ENCODE data around the gene WDR81.
"Not testable (repeated sequence)": the region's sequence is repeated elsewhere in the genome, so short reads cannot be mapped to it uniquely, and the experiment has no call there.

WDR81 gene

GRCh38 chr17:1713160-1713877 lies 11.2 kb upstream of the WDR81 start:
- DNase-seq (ENCODE audit: low spot score), result no peak

- DNase-seq (ENCODE audit: low spot score), result no peak
These were observed 10.6 kb upstream of the WDR81 start for GRCh38 chr17:1713878-1714426.

- peak; percentile 78 for DNase-seq (ENCODE audit: low spot score)
These were observed 10.0 kb upstream of the WDR81 start for GRCh38 chr17:1714427-1714979.

GRCh38 chr17:1714980-1715802 lies 9.3 kb upstream of the WDR81 start:
- DNase-seq (ENCODE audit: low spot score), result no peak

GRCh38 chr17:1715803-1716075 lies 8.8 kb upstream of the WDR81 start:
- DNase-seq (ENCODE audit: low spot score), result no peak

- DNase-seq (ENCODE audit: low spot score), result peak; percentile 100
These were observed 8.2 kb upstream of the WDR81 start for GRCh38 chr17:1716076-1716911.

GRCh38 chr17:1716912-1717695 lies 7.4 kb upstream of the WDR81 start:
- peak; percentile 95 for DNase-seq (ENCODE audit: low spot score)

- no peak for DNase-seq (ENCODE audit: low spot score)
These were observed 5.9 kb upstream of the WDR81 start for GRCh38 chr17:1718362-1719165.

GRCh38 chr17:1720856-1721386 lies 3.6 kb upstream of the WDR81 start:
- peak; percentile 72 for DNase-seq (ENCODE audit: low spot score)

- DNase-seq (ENCODE audit: low spot score), result not testable (repeated sequence)
These were observed 2.5 kb upstream of the WDR81 start for GRCh38 chr17:1722022-1722421.

- DNase-seq (ENCODE audit: low spot score), result no peak
These were observed 551 bp downstream of the WDR81 start for GRCh38 chr17:1724869-1725641.

- no peak for DNase-seq (ENCODE audit: low spot score)
These were observed 1.4 kb downstream of the WDR81 start for GRCh38 chr17:1725642-1726511.

GRCh38 chr17:1726626-1727257 lies 2.2 kb downstream of the WDR81 start:
- no peak for DNase-seq (ENCODE audit: low spot score)

GRCh38 chr17:1727258-1727789 lies 2.8 kb downstream of the WDR81 start:
- no peak for DNase-seq (ENCODE audit: low spot score)

GRCh38 chr17:1727876-1728630 lies 3.5 kb downstream of the WDR81 start:
- no peak for DNase-seq (ENCODE audit: low spot score)

- no peak for DNase-seq (ENCODE audit: low spot score)
These were observed 5.4 kb downstream of the WDR81 start for GRCh38 chr17:1729966-1730325.
